Neural progenitor cell (in vitro differentiated cells): ENCODE data around the gene MDM2. TPM values are rescaled to one million over a fixed set of nuclear protein-coding genes. Genes with fewer than 3 reads are reported as not detected.

ENCODE experiments used
- DNase-seq: peaks from one replicate; pipeline ENCODE4 v3.0.0-alpha.2; 2016; ENCODE audit warnings: low spot score
- H2AFZ ChIP-seq: fragments of 200-600 bp; sonication (generic); replicated peaks from 2 replicates; pipeline ENCODE4 v1.6.1; 2016; ENCODE audit warnings: antibody characterized with exemption
- H3F3A ChIP-seq: fragments of 200-600 bp; sonication (generic); 2 replicates; pipeline ENCODE4 v1.6.1; 2016; ENCODE audit warnings: antibody characterized with exemption, low read depth
- H3K27ac ChIP-seq: fragments of 200-600 bp; sonication (generic); 2 replicates; pipeline ENCODE4 v1.5.1; 2016; ENCODE audit warnings: mild to moderate bottlenecking
- H3K27me3 ChIP-seq: fragments of 200-600 bp; sonication (generic); 2 replicates; pipeline ENCODE4 v1.6.1; 2016; ENCODE audit warnings: mild to moderate bottlenecking, moderate library complexity
- H3K36me3 ChIP-seq: fragments of 200-600 bp; sonication (generic); 2 replicates; pipeline ENCODE4 v1.5.1; 2016
- H3K4me1 ChIP-seq: fragments of 200-600 bp; sonication (generic); 2 replicates; pipeline ENCODE4 v1.6.1; 2016; ENCODE audit warnings: mixed run types
- H3K4me2 ChIP-seq: fragments of 200-600 bp; sonication (generic); 2 replicates; pipeline ENCODE4 v1.6.1; 2016
- H3K4me3 ChIP-seq: fragments of 200-600 bp; sonication (generic); 2 replicates; pipeline ENCODE4 v1.5.1; 2016
- H3K79me2 ChIP-seq: fragments of 200-600 bp; sonication (generic); 2 replicates; pipeline ENCODE4 v1.6.1; 2016; ENCODE audit warnings: low read depth
- H3K9ac ChIP-seq: fragments of 200-600 bp; sonication (generic); 2 replicates; pipeline ENCODE4 v1.6.1; 2016
- H3K9me3 ChIP-seq: fragments of 200-600 bp; sonication (generic); 2 replicates; pipeline ENCODE4 v1.5.1; 2016; ENCODE audit warnings: low read depth
- H4K20me1 ChIP-seq: fragments of 200-600 bp; sonication (generic); 2 replicates; pipeline ENCODE4 v1.6.1; 2016; ENCODE audit warnings: low read depth
- H3K27ac Mint-ChIP-seq: 3 replicates; pipeline ENCODE4 v1.8.0; 2021; ENCODE audit warnings: mixed read lengths
- H3K27me3 Mint-ChIP-seq: 2 replicates; pipeline ENCODE4 v1.8.0; 2022; ENCODE audit warnings: low read depth, mild to moderate bottlenecking, inconsistent platforms, moderate library complexity, mixed read lengths; ENCODE audit not compliant: insufficient read depth
- H3K36me3 Mint-ChIP-seq: 3 replicates; pipeline ENCODE4 v1.8.0; 2021; ENCODE audit warnings: mixed read lengths
- H3K4me1 Mint-ChIP-seq: 3 replicates; pipeline ENCODE4 v1.8.0; 2021; ENCODE audit warnings: mixed read lengths
- H3K4me3 Mint-ChIP-seq: 3 replicates; pipeline ENCODE4 v1.8.0; 2021; ENCODE audit warnings: mild to moderate bottlenecking, moderate library complexity, mixed read lengths
- H3K9me3 Mint-ChIP-seq: 3 replicates; pipeline ENCODE4 v1.8.0; 2020; ENCODE audit warnings: mixed read lengths
- EZH2 ChIP-seq: fragments of 200-600 bp; sonication (generic); IDR thresholded peaks from 2 replicates; pipeline ENCODE4 v1.6.1; 2017; ENCODE audit warnings: antibody characterized with exemption, mild to moderate bottlenecking, moderate library complexity
- EZH2phosphoT487 ChIP-seq: fragments of 200-600 bp; sonication (generic); IDR thresholded peaks from 2 replicates; pipeline ENCODE4 v1.6.1; 2017; ENCODE audit warnings: antibody characterized with exemption
- total RNA-seq: library from RNA; depleted of rRNA; stranded (reverse); fragments of >200 nt; gene quantifications from 2 replicates; pipeline ENCODE4 v1.2.3, GENCODE V29; 2015; ENCODE audit warnings: low replicate concordance
- TF ChIP-seq, protein P1 (sequence below): fragments of 200-600 bp; sonication (generic); IDR thresholded peaks from 2 replicates; pipeline ENCODE4 v1.5.1; 2017; ENCODE audit warnings: antibody characterized with exemption, mild to moderate bottlenecking

Gene MDM2
- total RNA-seq, 1 donor from 2014 or later = 93.8 TPM

DNA sequence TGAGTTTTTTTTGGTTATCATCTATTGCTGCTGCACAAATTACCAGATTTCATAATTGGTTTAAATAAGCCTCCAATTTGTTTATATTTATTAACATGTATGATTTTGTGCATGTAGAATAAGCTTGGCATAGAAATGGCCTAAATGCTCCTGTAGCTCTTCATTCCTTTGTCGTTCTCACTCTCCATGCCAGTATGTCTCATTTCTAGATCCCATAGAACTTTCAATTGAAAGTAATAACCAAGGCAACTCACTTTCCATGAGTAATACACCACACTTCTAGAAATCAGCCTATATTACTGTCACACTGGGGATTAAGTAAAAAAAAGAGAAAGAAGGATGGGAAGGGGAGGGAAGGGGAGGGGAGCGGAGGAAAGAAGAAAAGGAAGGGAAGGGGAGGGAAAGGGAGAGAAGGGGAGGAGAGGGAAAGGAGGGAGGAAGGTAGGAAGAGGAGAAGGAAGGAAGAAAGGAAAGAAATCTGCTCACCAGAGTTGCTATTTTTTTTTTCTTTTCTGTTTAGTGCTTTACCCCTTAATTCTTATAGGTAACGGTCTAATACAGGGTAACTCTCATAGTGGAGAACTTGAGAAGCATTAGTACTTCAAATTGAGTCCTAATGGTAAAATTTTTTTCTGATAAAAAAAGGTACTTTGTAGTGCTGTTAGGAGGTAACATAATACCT is 45.6 kb downstream of the MDM2 start:
- Histone ChIP-seq H3K9me3 (no peaks in the 10 kb centered on the region), H3K27me3 (no peaks in the 10 kb centered on the region), H3K9ac (no peak overlapping the region), H3K27ac (no peak overlapping the region), H3F3A (peaks cover 2% of the 10 kb centered on the region), H3K4me1 (no peaks in the 10 kb centered on the region), H3K36me3 (no peaks in the 10 kb centered on the region), H3K79me2 (no peaks in the 10 kb centered on the region), H2AFZ (no peak overlapping the region), H3K4me2 (no peak overlapping the region), H4K20me1 (no peaks in the 10 kb centered on the region), H3K4me3 (no peak overlapping the region)
- H3K36me3 Mint-ChIP-seq = no peaks in the 10 kb centered on the region
- H3K4me3 Mint-ChIP-seq = no peak overlapping the region
- no peaks in the 10 kb centered on the region for H3K4me1 Mint-ChIP-seq
- H3K27ac Mint-ChIP-seq = no peak overlapping the region
- H3K9me3 Mint-ChIP-seq = no peaks in the 10 kb centered on the region
- peaks cover 2% of the 10 kb centered on the region for H3K27me3 Mint-ChIP-seq
- no peak for DNase-seq
- TF ChIP-seq EZH2phosphoT487 (no peak), EZH2 (no peak)
- TF ChIP-seq, protein P1, sequence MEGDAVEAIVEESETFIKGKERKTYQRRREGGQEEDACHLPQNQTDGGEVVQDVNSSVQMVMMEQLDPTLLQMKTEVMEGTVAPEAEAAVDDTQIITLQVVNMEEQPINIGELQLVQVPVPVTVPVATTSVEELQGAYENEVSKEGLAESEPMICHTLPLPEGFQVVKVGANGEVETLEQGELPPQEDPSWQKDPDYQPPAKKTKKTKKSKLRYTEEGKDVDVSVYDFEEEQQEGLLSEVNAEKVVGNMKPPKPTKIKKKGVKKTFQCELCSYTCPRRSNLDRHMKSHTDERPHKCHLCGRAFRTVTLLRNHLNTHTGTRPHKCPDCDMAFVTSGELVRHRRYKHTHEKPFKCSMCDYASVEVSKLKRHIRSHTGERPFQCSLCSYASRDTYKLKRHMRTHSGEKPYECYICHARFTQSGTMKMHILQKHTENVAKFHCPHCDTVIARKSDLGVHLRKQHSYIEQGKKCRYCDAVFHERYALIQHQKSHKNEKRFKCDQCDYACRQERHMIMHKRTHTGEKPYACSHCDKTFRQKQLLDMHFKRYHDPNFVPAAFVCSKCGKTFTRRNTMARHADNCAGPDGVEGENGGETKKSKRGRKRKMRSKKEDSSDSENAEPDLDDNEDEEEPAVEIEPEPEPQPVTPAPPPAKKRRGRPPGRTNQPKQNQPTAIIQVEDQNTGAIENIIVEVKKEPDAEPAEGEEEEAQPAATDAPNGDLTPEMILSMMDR = no peak

DNA sequence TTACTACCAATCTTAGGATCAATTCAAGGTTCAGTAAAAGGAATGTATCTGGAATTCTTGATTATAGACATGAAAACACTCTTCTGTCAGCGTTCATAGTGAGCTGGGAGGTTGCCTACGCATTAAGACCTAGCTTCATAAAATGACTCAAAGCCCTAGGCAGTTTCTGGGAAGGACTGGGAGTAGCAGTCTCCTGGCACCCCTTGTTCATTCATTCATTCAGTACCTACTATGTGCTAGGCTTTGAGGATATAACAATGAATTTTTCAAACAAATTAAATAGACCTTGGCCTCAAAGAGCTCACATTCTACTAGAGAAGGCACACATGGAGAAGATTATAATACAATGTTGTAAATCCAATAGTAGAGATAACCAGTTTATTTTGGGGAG is 46.1 kb downstream of the MDM2 start:
- Mint-ChIP-seq H3K4me1 (no peaks in the 10 kb centered on the region), H3K27ac (no peak overlapping the region), H3K27me3 (peaks cover 2% of the 10 kb centered on the region), H3K9me3 (no peaks in the 10 kb centered on the region), H3K4me3 (no peak overlapping the region), H3K36me3 (no peaks in the 10 kb centered on the region)
- DNase-seq = no peak
- no peak overlapping the region for H3K4me3 ChIP-seq
- no peak overlapping the region for H3K9ac ChIP-seq
- H3K4me1 ChIP-seq = no peaks in the 10 kb centered on the region
- no peaks in the 10 kb centered on the region for H3K9me3 ChIP-seq
- no peaks in the 10 kb centered on the region for H3K27me3 ChIP-seq
- H3K36me3 ChIP-seq = no peaks in the 10 kb centered on the region
- no peak overlapping the region for H3K4me2 ChIP-seq
- H3K27ac ChIP-seq = no peak overlapping the region
- H4K20me1 ChIP-seq = no peaks in the 10 kb centered on the region
- H3F3A ChIP-seq = peaks cover 2% of the 10 kb centered on the region
- H3K79me2 ChIP-seq = no peaks in the 10 kb centered on the region
- no peak for TF ChIP-seq EZH2
- TF ChIP-seq EZH2phosphoT487 = no peak
- TF ChIP-seq, protein P1 = no peak
- no peak overlapping the region for H2AFZ ChIP-seq

DNA sequence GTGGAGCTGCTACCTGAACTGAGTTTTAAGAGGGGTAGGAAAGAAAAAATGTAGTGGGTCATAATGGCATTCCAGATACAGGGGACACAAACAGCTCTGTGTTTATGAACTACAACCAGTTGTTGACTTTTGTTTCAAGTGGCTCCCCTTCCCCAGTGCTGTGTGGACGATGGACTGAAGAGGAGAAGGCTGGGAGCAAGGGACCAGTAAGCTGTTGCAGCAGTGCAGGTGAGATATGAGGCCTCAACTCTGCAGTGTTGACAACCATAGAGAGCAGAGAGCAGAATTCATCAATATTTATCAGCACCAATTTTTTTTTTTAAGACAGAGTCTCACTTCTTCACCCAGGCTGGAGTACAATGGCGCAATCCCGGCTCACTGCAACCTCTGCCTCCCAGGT is 46.6 kb downstream of the MDM2 start:
- H2AFZ ChIP-seq = no peak overlapping the region
- H3K79me2 ChIP-seq = no peaks in the 10 kb centered on the region
- no peak overlapping the region for H3K4me3 ChIP-seq
- Mint-ChIP-seq H3K9me3 (no peaks in the 10 kb centered on the region), H3K27ac (no peak overlapping the region), H3K4me3 (no peak overlapping the region), H3K36me3 (no peaks in the 10 kb centered on the region), H3K27me3 (peaks cover 2% of the 10 kb centered on the region), H3K4me1 (no peaks in the 10 kb centered on the region)
- H3K27me3 ChIP-seq = no peaks in the 10 kb centered on the region
- no peak overlapping the region for H3K9ac ChIP-seq
- H3K4me1 ChIP-seq = no peaks in the 10 kb centered on the region
- H3F3A ChIP-seq = peaks cover 2% of the 10 kb centered on the region
- H3K36me3 ChIP-seq = no peaks in the 10 kb centered on the region
- no peaks in the 10 kb centered on the region for H3K9me3 ChIP-seq
- H4K20me1 ChIP-seq = no peaks in the 10 kb centered on the region
- no peak overlapping the region for H3K4me2 ChIP-seq
- no peak overlapping the region for H3K27ac ChIP-seq
- TF ChIP-seq EZH2phosphoT487 (no peak), EZH2 (no peak)
- TF ChIP-seq, protein P1 = no peak
- DNase-seq = no peak
